OCI-LY7 (cell line): ENCODE measurements around the gene RAB10. TPM values are rescaled to one million over a fixed set of nuclear protein-coding genes. Genes with fewer than 3 reads are reported as not detected.

Experiments used
- BruUV-seq: library from RNA; stranded (reverse); fragments of 400-500 nt; replicated peaks from 2 replicates; lab custom pipeline; 2021; lab: Mats Ljungman, UMichigan
- CTCF ChIA-PET: fragments of 300-600 bp; sonication (Branson Sonifier 250); formaldehyde crosslinking; loops from one replicate; lab custom pipeline; 2022; ENCODE audit warnings: antibody characterized with exemption; ENCODE audit not compliant: unreplicated experiment; lab: Charles Lee
- POLR2A ChIA-PET: fragments of 300-600 bp; sonication (Branson Sonifier 250); formaldehyde crosslinking; loops from one replicate; lab custom pipeline; 2022; ENCODE audit warnings: antibody characterized with exemption; lab: Charles Lee
- DNase-seq: peaks from one replicate; pipeline ENCODE4 v3.0.0-alpha.2; 2015; ENCODE audit warnings: low spot score
- H2AFZ ChIP-seq: fragments of 200-600 bp; sonication (generic), shearing (Covaris generic); 2 replicates; pipeline ENCODE4 v1.6.1; 2014; ENCODE audit warnings: mild to moderate bottlenecking, antibody characterized with exemption, low read length, moderate library complexity
- H3K27ac ChIP-seq: fragments of 200-600 bp; sonication (generic); 2 replicates; pipeline ENCODE4 v1.5.1; 2014; ENCODE audit warnings: mixed run types, low read depth, mild to moderate bottlenecking, moderate library complexity, low read length, inconsistent platforms; ENCODE audit not compliant: poor library complexity, severe bottlenecking
- H3K36me3 ChIP-seq: fragments of 200-600 bp; sonication (generic); 2 replicates; pipeline ENCODE4 v1.6.1; 2014; ENCODE audit warnings: mild to moderate bottlenecking, antibody characterized with exemption, low read length, moderate library complexity, mixed read lengths; ENCODE audit not compliant: insufficient read depth
- H3K4me1 ChIP-seq: fragments of 200-600 bp; sonication (generic); 2 replicates; pipeline ENCODE4 v1.5.1; 2014; ENCODE audit warnings: mild to moderate bottlenecking, low read length; ENCODE audit not compliant: insufficient read depth, poor library complexity, severe bottlenecking
- H3K4me2 ChIP-seq: fragments of 200-600 bp; sonication (generic); 2 replicates; pipeline ENCODE4 v1.6.1; 2014; ENCODE audit warnings: mild to moderate bottlenecking, low read length
- H3K4me3 ChIP-seq: fragments of 200-600 bp; sonication (generic); 2 replicates; pipeline ENCODE4 v1.5.1; 2014; ENCODE audit warnings: mild to moderate bottlenecking, low read depth, low read length; ENCODE audit not compliant: poor library complexity, severe bottlenecking
- H3K79me2 ChIP-seq: fragments of 200-600 bp; sonication (generic); 2 replicates; pipeline ENCODE4 v1.6.1; 2016; ENCODE audit warnings: low read depth, mild to moderate bottlenecking, low read length, moderate library complexity, mixed read lengths; ENCODE audit not compliant: insufficient read depth
- H3K9me2 ChIP-seq: fragments of 200-600 bp; sonication (generic); 2 replicates; pipeline ENCODE4 v1.6.1; 2016; ENCODE audit warnings: mild to moderate bottlenecking, low read length, mixed read lengths; ENCODE audit not compliant: insufficient read depth
- H3K9me3 ChIP-seq: fragments of 200-600 bp; sonication (generic); 2 replicates; pipeline ENCODE4 v1.6.1; 2014; ENCODE audit warnings: mild to moderate bottlenecking, mixed run types, low read length, mixed read lengths
- H4K20me1 ChIP-seq: fragments of 200-600 bp; sonication (generic); 2 replicates; pipeline ENCODE4 v1.6.1; 2014; ENCODE audit warnings: mild to moderate bottlenecking, antibody characterized with exemption, low read length, moderate library complexity, mixed read lengths; ENCODE audit not compliant: insufficient read depth
- EZH2phosphoT487 ChIP-seq: fragments of 200-600 bp; sonication (generic); IDR thresholded peaks from 2 replicates; pipeline ENCODE4 v1.6.1; 2018; ENCODE audit warnings: low read depth, borderline replicate concordance, mild to moderate bottlenecking, mixed run types, antibody characterized with exemption, low read length, moderate library complexity, mixed read lengths
- intact Hi-C: fragments of 100-400 bp; cut with micrococcal nuclease; formaldehyde crosslinking; loops from one replicate; pipeline ENCODE4 v1.10.0; 2022; ENCODE audit not compliant: unreplicated experiment
- total RNA-seq, 2 experiments: library from RNA; depleted of rRNA in 1 of 2; stranded (reverse); fragments of >200 nt in 1 of 2; shearing (Covaris generic) in 1 of 2; gene quantifications; 2 replicates each; pipeline ENCODE4 v1.2.3, GENCODE V29; 2014 to 2022
- TF ChIP-seq, protein P1 (sequence below): fragments of 200-600 bp; sonication (generic); conservative IDR thresholded peaks from 2 replicates; pipeline ENCODE4 v1.5.1; 2014; ENCODE audit warnings: mild to moderate bottlenecking, antibody characterized with exemption, low read length, moderate library complexity, mixed read lengths

The RAB10 gene
- total RNA-seq, 2 experiments from 2014 or later, result 58.3 to 96.7 TPM

GRCh38 chr2:26095758-26096157 is 61.9 kb downstream of the RAB10 start:
- DNase-seq, result no peak
- CTCF ChIA-PET, result no interaction called here
- no TSS peak for BruUV-seq

GRCh38 chr2:26099933-26100332 is 66.0 kb downstream of the RAB10 start:
- TF ChIP-seq, protein P1, sequence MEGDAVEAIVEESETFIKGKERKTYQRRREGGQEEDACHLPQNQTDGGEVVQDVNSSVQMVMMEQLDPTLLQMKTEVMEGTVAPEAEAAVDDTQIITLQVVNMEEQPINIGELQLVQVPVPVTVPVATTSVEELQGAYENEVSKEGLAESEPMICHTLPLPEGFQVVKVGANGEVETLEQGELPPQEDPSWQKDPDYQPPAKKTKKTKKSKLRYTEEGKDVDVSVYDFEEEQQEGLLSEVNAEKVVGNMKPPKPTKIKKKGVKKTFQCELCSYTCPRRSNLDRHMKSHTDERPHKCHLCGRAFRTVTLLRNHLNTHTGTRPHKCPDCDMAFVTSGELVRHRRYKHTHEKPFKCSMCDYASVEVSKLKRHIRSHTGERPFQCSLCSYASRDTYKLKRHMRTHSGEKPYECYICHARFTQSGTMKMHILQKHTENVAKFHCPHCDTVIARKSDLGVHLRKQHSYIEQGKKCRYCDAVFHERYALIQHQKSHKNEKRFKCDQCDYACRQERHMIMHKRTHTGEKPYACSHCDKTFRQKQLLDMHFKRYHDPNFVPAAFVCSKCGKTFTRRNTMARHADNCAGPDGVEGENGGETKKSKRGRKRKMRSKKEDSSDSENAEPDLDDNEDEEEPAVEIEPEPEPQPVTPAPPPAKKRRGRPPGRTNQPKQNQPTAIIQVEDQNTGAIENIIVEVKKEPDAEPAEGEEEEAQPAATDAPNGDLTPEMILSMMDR, result no peak
- no peak for TF ChIP-seq EZH2phosphoT487
- Histone ChIP-seq H3K4me1 (peaks cover 9% of the 10 kb centered on the region), H2AFZ (no peak overlapping the region), H3K27ac (no peak overlapping the region), H3K36me3 (peaks cover 68% of the 10 kb centered on the region), H4K20me1 (0 out of 2 replicates have a peak, but pooled peaks cover 5% of the 10 kb centered on the region), H3K9me3 (peaks cover 12% of the 10 kb centered on the region), H3K9me2 (no peaks in the 10 kb centered on the region), H3K4me3 (no peak overlapping the region), H3K79me2 (peaks cover 68% of the 10 kb centered on the region), H3K4me2 (no peak overlapping the region)
- CTCF ChIA-PET, result no interaction called here
- BruUV-seq, result no TSS peak
- no peak for DNase-seq
- POLR2A ChIA-PET, result no interaction called here
- intact Hi-C loops, result no loop called here

More at GRCh38 chr2:26095758-26096157, 61.9 kb downstream of the RAB10 start:
- H3K4me3 ChIP-seq, result no peak overlapping the region
- H4K20me1 ChIP-seq, result 0 out of 2 replicates have a peak, but pooled peaks cover 5% of the 10 kb centered on the region
- intact Hi-C loops, result no loop called here
- peaks cover 9% of the 10 kb centered on the region for H3K4me1 ChIP-seq
- POLR2A ChIA-PET, result no interaction called here
- H3K9me2 ChIP-seq, result no peaks in the 10 kb centered on the region
- peaks cover 52% of the 10 kb centered on the region for H3K36me3 ChIP-seq
- no peak overlapping the region for H2AFZ ChIP-seq
- H3K79me2 ChIP-seq, result peaks cover 79% of the 10 kb centered on the region
- no peak for TF ChIP-seq EZH2phosphoT487
- TF ChIP-seq, protein P1, result no peak
- H3K9me3 ChIP-seq, result no peaks in the 10 kb centered on the region
- no peak overlapping the region for H3K4me2 ChIP-seq
- no peak overlapping the region for H3K27ac ChIP-seq

GRCh38 chr2:26100384-26100783 is 66.5 kb downstream of the RAB10 start:
- H3K4me2 ChIP-seq, result no peak overlapping the region
- no peak overlapping the region for H3K4me3 ChIP-seq
- no peak for DNase-seq
- H3K79me2 ChIP-seq, result peaks cover 69% of the 10 kb centered on the region
- no peak overlapping the region for H3K27ac ChIP-seq
- TSS peak; percentile 32 for BruUV-seq
- ChIA-PET CTCF (no interaction called here), POLR2A (interaction anchor here (0.6 kb wide), 1 partner anchor 136 kb away, joined by 4 read pairs; no protein-coding TSS in a partner anchor)
- TF ChIP-seq, protein P1, result no peak
- TF ChIP-seq EZH2phosphoT487, result no peak
- intact Hi-C loops, result no loop called here
- H4K20me1 ChIP-seq, result 0 out of 2 replicates have a peak, but pooled peaks cover 5% of the 10 kb centered on the region
- H3K9me3 ChIP-seq, result peaks cover 12% of the 10 kb centered on the region
- H3K4me1 ChIP-seq, result peaks cover 9% of the 10 kb centered on the region
- no peaks in the 10 kb centered on the region for H3K9me2 ChIP-seq
- H2AFZ ChIP-seq, result no peak overlapping the region
- H3K36me3 ChIP-seq, result peaks cover 72% of the 10 kb centered on the region
